ENCODE results near the gene SGCA.

DNA sequence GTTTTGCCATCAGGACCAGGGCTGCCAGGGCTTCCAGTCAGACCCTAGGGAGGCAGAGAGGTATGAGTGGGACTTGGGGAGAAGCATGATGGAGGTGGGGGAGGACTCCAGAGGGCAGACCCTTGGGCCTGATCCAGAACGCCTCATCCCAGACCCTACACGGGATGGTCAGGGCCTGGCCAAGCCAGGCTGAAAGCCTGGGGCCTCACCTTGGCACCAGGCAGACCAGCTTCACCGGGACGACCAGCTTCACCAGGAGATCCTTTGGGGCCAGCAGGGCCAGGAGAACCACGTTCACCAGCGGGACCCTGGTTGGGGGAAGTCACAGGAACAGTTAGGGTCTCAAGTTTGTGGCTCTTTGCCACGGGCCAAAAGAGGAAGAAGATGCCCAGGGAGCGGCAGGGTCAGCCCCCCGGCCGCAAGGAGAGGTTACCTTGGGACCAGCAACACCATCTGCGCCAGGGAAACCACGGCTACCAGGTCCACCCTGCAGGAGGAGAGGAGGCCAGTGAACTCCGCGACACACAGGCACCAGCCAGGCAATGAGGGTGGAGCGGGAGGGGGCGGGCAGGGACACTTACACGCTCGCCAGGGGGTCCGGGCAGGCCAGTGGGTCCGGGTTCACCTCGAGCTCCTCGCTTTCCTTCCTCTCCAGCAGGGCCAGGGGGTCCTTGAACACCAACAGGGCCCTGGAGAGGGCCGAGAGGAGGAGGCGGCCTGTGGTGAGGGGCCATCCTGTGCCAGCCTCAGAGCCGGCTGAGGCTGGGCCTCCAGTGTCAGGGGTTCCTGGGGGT lies 28.5 kb downstream of the SGCA start:
- TF ChIP-seq, protein P1, sequence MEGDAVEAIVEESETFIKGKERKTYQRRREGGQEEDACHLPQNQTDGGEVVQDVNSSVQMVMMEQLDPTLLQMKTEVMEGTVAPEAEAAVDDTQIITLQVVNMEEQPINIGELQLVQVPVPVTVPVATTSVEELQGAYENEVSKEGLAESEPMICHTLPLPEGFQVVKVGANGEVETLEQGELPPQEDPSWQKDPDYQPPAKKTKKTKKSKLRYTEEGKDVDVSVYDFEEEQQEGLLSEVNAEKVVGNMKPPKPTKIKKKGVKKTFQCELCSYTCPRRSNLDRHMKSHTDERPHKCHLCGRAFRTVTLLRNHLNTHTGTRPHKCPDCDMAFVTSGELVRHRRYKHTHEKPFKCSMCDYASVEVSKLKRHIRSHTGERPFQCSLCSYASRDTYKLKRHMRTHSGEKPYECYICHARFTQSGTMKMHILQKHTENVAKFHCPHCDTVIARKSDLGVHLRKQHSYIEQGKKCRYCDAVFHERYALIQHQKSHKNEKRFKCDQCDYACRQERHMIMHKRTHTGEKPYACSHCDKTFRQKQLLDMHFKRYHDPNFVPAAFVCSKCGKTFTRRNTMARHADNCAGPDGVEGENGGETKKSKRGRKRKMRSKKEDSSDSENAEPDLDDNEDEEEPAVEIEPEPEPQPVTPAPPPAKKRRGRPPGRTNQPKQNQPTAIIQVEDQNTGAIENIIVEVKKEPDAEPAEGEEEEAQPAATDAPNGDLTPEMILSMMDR (IDR thresholded peaks at IDR 0.05): no peak
- no peak for TF ChIP-seq EZH2 (IDR thresholded peaks at IDR 0.05)
